A673 (cell line): ENCODE measurements around the gene CTF1.

Source experiments
- EZH2 ChIP-seq: fragments of 200-600 bp; sonication (generic); IDR thresholded peaks from 2 replicates; pipeline ENCODE4 v1.6.1; 2017; ENCODE audit warnings: borderline replicate concordance, low read depth, mild to moderate bottlenecking, mixed read lengths, antibody characterized with exemption, low read length; ENCODE audit not compliant: poor library complexity, severe bottlenecking
- TF ChIP-seq, protein P1 (sequence below): fragments of 300-800, 200-600 bp; sonication (generic); conservative IDR thresholded peaks from 2 replicates; pipeline ENCODE4 v1.5.1; 2017; ENCODE audit warnings: low read depth, mild to moderate bottlenecking, antibody characterized with exemption, low read length, moderate library complexity, mixed read lengths

DNA sequence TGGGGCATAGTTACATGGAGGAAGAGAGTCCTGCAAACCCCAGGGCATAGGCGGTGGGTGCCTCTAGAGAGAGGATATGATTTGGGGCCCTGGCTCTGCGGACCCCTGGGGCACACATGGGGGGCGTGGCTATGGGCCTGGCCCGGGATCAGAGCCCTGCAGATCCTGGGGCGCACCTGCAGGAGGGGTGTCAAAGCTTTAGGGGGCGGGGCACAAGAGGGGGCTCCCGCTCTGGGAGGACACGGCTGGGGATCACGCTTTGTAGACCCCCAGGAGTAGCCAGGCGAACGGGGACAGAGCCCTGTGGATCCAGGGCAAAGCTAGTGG, 3.0 kb upstream of the CTF1 start:
- TF ChIP-seq, protein P1, sequence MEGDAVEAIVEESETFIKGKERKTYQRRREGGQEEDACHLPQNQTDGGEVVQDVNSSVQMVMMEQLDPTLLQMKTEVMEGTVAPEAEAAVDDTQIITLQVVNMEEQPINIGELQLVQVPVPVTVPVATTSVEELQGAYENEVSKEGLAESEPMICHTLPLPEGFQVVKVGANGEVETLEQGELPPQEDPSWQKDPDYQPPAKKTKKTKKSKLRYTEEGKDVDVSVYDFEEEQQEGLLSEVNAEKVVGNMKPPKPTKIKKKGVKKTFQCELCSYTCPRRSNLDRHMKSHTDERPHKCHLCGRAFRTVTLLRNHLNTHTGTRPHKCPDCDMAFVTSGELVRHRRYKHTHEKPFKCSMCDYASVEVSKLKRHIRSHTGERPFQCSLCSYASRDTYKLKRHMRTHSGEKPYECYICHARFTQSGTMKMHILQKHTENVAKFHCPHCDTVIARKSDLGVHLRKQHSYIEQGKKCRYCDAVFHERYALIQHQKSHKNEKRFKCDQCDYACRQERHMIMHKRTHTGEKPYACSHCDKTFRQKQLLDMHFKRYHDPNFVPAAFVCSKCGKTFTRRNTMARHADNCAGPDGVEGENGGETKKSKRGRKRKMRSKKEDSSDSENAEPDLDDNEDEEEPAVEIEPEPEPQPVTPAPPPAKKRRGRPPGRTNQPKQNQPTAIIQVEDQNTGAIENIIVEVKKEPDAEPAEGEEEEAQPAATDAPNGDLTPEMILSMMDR, result no peak
- TF ChIP-seq EZH2, result no peak
